Tongue (tissue), 2 donors: Measurements from ENCODE around the gene ALDOB. TPM values are rescaled to one million over a fixed set of nuclear protein-coding genes. Genes with fewer than 3 reads are reported as not detected.

Source experiments
- DNase-seq: peaks from one replicate; pipeline ENCODE4 v3.0.0-alpha.2; 2015
- total RNA-seq: library from RNA; depleted of rRNA; stranded (reverse); fragments of >200 nt; gene quantifications from one replicate; pipeline ENCODE4 v1.2.3, GENCODE V29; 2014

ALDOB gene
- not detected for total RNA-seq

DNA sequence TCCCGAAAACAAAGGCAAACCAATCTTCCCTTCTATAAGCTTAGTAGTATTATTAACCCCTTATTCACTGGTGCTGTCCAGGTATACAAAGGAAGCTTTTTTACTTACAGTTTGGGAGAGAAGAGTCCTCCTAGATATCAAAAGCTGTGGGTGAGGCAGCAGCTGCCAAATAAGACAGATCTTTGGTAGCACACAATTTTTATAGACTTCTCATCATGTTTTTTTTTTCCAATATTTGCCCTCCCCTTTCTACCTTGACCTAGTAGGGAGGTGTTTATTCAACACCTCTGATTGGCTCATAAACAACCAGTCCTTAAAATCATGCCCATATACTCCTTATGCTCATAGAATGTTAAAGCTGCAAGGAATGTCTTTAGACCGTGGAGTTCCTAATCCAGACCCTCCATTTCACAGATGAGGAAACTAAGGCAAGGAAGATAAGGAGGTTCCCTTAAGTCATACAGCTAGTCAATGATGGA is at the start of gene ALDOB:
ALDOB (minus strand) TSS at position 174 of the 479 bp plus-strand sequence. CDS start 4,887 bp downstream, outside the sequence.
- no peak for DNase-seq

DNA sequence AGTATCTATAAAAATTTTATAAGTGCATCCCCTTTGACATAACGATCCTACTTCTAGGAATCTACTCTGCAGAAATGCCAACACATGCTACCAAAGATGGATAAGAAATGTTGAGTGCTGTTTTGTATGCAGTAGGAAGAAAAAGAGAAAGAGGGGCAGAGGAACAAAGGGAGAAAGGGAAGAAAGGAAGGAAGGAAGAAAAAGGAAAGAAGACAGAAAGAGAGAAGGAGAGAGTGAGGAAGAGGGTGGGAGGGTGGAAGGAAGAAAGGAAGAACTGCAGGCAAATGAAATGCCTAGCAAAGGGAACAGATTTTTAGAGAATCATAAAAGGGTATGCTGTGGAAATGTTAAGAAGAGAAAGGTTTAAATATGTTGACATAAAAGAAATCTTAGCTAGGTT is 48.5 kb upstream of the ALDOB start:
- DNase-seq = no peak

- DNase-seq = no peak
Observed at GRCh38 chr9:101481261-101481660, 45.7 kb upstream of the ALDOB start.

- DNase-seq = peak; percentile 21
Observed at GRCh38 chr9:101480386-101480785, 44.8 kb upstream of the ALDOB start.

- peak; percentile 35 for DNase-seq
Observed at GRCh38 chr9:101479338-101480030, 43.9 kb upstream of the ALDOB start.

GRCh38 chr9:101478906-101479305 is 43.3 kb upstream of the ALDOB start:
- no peak for DNase-seq

DNA sequence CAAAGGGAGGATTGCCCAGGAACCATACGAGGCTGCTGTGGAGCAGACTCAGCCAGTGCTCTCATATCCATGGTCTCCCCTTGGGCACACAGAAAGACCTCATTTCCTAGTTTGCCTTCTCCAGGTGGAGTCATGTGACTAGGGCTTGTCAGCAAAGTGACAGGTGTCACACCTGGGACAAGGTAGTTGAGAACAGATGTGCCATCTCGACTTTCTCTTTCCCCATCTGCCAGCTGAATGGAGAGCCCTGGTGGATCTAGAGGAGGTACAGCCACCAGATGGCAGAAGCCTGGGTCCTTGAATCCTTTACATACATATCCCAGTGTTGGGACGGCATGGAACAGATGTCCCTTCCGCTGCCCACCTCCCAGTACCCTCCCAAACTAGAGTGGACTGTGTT is 42.9 kb upstream of the ALDOB start:
- no peak for DNase-seq

DNA sequence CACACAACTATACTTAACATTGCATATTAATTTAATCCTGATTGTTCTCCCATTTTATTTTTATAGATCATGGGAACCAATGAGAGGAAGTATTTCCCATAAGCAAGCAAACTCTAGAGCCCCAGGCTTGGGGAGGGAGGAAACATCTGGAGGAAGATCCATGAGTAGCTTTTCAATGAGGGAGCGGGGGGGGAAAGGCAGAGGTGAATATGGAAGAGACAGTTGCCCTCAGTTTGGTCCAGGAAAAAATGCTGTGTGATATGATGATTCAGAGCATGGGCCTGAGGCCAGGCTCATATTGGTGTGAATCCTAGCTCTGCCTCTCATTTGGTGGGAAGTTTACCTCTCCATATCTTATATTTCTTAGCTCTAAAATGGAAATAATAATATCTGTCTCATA is 42.2 kb upstream of the ALDOB start:
- DNase-seq = no peak

GRCh38 chr9:101477214-101477613 is 41.6 kb upstream of the ALDOB start:
- no peak for DNase-seq

DNA sequence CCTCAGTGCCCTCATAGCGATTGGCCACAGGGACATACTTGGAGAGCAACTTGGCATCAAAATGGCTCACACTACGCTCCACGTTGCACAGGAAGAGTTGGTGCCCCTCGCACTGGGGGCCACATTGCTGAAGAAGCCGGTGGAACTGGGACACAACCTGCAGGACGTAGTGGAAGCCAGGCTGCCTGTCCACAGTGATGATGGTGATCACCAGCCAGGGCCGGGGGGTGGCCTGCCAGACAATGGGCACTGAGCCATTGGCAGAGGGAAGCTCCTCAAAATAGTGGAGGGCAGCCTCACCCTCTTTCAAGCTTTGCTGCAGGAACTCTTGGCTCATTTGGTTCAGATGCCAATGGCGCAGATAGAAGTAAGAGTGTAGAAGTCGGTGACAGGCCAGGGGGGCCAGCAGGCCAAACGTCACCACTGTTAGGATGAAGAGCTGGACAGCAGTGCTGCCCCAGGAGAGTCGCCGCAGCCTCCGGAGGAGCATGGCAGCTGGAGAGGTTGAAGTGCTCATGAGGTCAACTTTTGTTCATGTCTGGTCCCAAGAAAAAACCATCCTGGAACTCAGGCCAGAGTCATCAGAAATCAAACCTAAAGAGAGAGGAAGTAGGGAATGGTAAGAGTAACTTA is 41.1 kb upstream of the ALDOB start:
- no peak for DNase-seq

GRCh38 chr9:101472891-101473290 is 37.3 kb upstream of the ALDOB start:
- no peak for DNase-seq

DNA sequence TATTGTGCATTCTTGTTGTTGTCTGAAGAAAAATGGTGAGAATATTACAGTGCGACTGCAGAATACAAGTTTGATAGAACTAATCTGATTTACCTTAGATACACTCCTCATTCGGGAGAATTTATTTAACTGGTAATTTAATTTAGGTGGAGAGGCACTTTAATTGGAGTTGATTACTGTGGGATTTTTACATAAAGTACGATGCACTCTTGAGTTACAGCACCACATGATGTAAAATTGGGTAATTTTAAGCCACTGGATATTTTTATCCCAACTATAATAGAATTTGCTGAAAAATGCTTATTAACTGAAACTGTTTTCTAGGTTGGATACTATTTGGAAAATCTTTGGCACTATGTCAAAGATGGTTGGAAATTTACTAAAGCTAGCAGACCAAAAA is 35.4 kb upstream of the ALDOB start:
- DNase-seq = no peak

DNA sequence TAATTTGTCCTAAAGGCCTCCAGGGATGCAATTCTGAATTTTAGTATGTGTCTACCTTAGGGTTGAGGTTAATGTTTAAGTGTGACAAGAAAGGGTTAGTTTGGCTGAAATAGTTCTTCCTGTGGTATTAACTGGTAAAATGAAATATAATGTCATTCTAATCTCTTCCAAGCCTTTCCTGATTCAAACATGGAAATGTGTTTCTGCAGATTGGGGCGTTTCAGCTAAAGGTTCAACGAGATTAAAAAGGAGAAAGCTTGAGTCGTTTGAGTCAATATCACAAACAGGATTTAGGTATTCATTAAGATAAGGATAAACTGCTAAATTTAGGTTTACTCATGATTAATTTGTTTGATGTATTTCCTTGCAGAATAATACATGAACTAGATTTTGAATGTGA is 34.4 kb upstream of the ALDOB start:
- no peak for DNase-seq

DNA sequence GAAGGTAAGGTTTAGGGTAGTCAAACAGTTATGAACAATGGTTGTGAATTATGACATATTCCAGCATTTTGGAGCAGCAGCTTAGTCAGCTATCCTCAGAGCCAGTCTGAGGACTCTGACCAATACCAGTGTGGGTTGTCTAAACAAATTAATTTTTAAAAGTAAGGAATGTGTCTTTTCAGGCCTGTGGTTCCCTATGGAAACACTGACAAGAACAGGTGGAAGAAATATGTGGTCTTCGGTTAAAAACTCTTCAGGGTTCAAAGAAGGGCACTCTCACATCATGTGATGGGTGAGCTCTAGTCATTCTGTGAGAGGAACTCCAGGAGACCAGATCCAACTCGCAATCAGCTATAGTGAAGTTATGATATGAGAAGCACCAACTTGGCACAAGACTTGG is 33.5 kb upstream of the ALDOB start:
- no peak for DNase-seq

GRCh38 chr9:101468116-101468515 is 32.5 kb upstream of the ALDOB start:
- DNase-seq = no peak

DNA sequence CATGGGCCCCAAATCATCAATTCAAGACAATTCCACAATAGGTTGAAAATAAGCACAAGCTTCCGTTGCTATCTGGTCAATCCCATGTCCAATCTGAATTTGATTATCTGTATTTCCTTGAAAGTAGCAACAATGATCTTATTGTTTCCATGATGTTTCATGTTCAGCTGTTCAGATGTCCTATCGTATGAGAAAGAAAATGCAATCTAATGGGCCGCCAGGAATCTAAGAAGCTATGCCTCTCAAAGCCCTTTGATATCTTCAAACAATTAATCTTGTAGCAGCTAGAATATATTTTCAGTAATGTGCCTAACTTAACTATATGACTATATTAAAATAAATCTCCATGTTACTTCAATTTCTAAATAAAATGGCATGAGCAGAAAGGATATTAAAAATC is 32.1 kb upstream of the ALDOB start:
- no peak for DNase-seq

GRCh38 chr9:101466863-101467262 is 31.3 kb upstream of the ALDOB start:
- DNase-seq = no peak

GRCh38 chr9:101465326-101465915 is 29.8 kb upstream of the ALDOB start:
- peak; percentile 52 for DNase-seq

GRCh38 chr9:101463397-101463796 is 27.8 kb upstream of the ALDOB start:
- DNase-seq = no peak

- DNase-seq = no peak
Observed at GRCh38 chr9:101462558-101462957, 27.0 kb upstream of the ALDOB start.

GRCh38 chr9:101460965-101461364 is 25.4 kb upstream of the ALDOB start:
- no peak for DNase-seq

- peak; percentile 77 for DNase-seq
Observed at GRCh38 chr9:101458963-101459631, 23.5 kb upstream of the ALDOB start.

GRCh38 chr9:101457003-101457402 is 21.4 kb upstream of the ALDOB start:
- no peak for DNase-seq
